GM18519 (cell line): ENCODE measurements around the gene PHTF1.

Experiments
- ATAC-seq: cut with Tn5 transposase; IDR thresholded peaks from one replicate; pipeline ENCODE4 v1.9.1; 2021; ENCODE audit warnings: mild to moderate bottlenecking, moderate library complexity; ENCODE audit not compliant: unreplicated experiment, low FRiP score

Gene PHTF1

GRCh38 chr1:113759333-113760101, at the start of gene PHTF1:
Gene PHTF1 (minus strand): TSS chr1:113759486. CDS start chr1:113758703, 783 bp downstream.
- peak; percentile 69 for ATAC-seq

GRCh38 chr1:113808450-113809195, 49.3 kb upstream of the PHTF1 start:
- ATAC-seq: no peak

GRCh38 chr1:113805639-113806038, 46.4 kb upstream of the PHTF1 start:
- no peak for ATAC-seq

GRCh38 chr1:113805256-113805531, 45.9 kb upstream of the PHTF1 start:
- ATAC-seq: no peak

- no peak for ATAC-seq
Observed at GRCh38 chr1:113804421-113805255, 45.4 kb upstream of the PHTF1 start.

- ATAC-seq: no peak
Observed at GRCh38 chr1:113802367-113803007, 43.2 kb upstream of the PHTF1 start.

GRCh38 chr1:113800487-113800886, 41.2 kb upstream of the PHTF1 start:
- ATAC-seq: no peak

GRCh38 chr1:113797472-113797871, 38.2 kb upstream of the PHTF1 start:
- no peak for ATAC-seq

GRCh38 chr1:113793878-113794834, 34.9 kb upstream of the PHTF1 start:
- ATAC-seq: no peak

GRCh38 chr1:113792986-113793385, 33.7 kb upstream of the PHTF1 start:
- no peak for ATAC-seq

GRCh38 chr1:113792471-113792870, 33.2 kb upstream of the PHTF1 start:
- no peak for ATAC-seq

- no peak for ATAC-seq
Observed at GRCh38 chr1:113788802-113789201, 29.5 kb upstream of the PHTF1 start.

- no peak for ATAC-seq
Observed at GRCh38 chr1:113787663-113788062, 28.4 kb upstream of the PHTF1 start.

GRCh38 chr1:113786069-113786468, 26.8 kb upstream of the PHTF1 start:
- ATAC-seq: no peak

- ATAC-seq: peak; percentile 77
Observed at GRCh38 chr1:113784104-113784779, 25.0 kb upstream of the PHTF1 start.

- peak; percentile 56 for ATAC-seq
Observed at GRCh38 chr1:113783254-113784103, 24.2 kb upstream of the PHTF1 start.

GRCh38 chr1:113782406-113782805, 23.1 kb upstream of the PHTF1 start:
- ATAC-seq: no peak
